SHP77 (cell line): ENCODE data around the gene NPIPB8.
"Not testable (repeated sequence)": the region's sequence is repeated elsewhere in the genome, so short reads cannot be mapped to it uniquely, and the experiment has no call there.

Experiments used
- DNase-seq, 2 experiments: peaks; one replicate each; lab custom pipeline; 2025; lab: John Stamatoyannopoulos, UW

NPIPB8 gene

DNA sequence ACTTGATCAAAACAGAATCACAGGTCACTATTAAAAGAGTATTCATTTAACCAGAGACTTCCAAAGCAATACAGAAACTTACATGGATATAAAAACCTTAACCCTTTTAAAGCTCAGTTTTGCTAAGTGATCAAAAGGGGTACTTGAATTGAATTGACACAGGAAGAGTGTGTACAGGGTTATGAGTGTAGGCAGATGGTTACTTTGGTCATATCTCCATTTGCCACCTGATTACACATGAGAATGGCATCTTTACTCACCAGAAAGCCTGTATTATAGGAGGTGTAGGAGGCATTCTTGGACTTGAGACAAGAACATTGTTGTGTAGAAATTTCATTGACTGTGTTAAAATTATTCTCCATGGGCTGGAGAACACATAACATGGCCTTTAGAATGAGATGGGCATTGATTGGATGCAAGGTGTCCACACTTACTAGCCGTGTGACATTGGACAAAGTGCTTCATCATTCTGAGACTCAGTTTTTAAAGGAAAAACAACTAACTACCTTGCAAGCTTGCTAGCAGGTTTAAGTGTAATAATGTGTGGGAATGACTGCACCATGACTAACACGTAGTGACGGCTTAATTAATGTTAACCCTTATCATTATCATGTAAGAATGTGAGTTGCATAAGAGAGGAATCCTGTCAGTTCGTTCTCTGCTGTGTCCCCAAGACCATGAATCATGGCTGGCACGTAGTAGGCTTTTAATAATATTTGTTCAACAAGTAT lies 1.6 kb upstream of the NPIPB8 start:
- not testable (repeated sequence) for DNase-seq

DNA sequence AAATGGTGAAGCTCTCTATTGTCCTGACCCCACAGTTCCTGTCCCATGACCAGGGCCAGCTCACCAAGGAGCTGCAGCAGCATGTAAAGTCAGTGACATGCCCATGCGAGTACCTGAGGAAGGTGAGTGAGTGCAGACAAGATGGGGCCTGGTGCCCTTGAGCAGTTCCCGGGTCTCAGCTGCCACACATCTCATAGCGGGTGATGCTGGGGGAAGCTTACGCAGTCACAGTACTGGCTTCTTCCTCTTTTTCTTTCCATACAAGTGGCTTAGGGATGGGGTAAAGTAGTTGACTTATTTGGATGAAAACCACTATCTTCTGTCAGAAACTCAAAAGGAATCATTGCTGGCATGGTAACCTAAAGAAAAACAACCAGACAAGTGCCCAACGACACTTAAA lies 494 bp downstream of the NPIPB8 start:
- DNase-seq: not testable (repeated sequence)

DNA sequence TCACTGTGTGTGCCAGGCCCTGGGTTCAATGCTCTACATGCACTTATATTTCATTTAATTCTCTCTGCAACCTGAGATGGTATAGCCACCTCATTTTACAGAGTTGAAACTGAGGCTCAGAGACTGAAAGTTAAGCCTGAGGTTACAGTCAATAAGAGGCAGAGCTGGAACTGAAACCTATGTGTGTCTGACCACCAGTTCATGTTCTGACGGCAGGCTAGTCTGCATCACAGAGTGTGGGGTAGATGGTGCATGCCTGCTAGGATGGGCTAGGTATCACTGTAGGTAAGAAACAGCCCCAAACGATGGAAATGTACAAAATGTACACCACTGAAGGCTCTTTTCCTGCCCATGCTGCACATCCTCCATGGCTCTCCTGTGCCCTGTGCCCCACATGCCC lies 2.1 kb downstream of the NPIPB8 start:
- DNase-seq: not testable (repeated sequence)

DNA sequence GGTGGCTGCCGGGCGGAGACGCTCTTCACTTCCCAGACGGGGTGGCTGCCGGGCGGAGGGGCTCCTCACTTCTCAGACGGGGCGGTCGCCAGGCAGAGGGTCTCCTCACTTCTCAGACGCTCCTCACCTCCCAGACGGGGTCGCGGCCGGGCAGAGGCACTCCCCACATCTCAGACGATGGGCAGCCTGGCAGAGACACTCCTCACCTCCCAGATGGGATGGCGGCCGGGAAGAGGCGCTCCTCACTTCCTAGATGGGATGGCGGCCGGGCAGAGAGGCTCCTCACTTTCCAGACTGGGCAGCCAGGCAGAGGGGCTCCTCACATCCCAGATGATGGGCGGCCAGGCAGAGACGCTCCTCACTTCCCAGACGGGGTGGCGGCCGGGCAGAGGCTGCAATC lies 28.4 kb downstream of the NPIPB8 start:
- not testable (repeated sequence) for DNase-seq

DNA sequence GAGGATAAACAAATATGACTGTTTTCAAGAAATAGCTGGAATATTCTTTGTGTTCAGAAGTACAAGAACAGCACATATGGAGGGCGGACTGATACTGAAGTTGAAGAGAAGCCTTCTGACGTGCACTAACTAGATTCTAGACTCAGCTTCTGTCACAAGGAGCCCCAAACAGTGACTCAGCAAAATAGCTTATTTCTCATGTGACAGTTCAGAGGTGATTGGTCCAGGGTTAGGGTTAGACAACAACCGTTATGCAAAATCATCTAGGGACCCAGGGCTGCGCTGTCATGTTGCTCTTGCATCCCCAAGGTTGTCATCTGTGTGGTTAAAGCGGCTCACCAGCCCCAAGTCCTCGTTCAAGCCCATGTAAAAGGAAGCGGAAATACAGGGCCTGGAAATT lies 29.6 kb downstream of the NPIPB8 start:
- not testable (repeated sequence) for DNase-seq

DNA sequence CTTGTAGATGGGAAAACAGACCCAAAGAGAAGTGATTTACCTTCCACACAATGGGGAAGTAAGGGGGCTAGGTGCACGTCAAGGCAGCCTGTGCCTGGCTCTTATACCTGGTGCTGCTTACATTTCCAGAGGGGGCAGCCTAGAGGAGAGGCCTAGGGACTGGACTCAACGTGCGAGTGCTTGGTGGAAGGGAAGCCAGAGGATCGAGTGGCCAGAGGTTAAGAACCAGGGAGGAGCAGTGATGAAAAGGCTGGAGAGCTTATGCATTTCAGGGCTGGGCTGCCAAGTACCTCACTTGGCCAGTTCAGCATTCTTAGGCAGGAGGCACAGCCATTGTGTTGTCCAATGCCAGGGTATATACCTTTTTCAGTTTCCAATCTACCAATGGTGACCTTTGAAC lies 30.3 kb downstream of the NPIPB8 start:
- not testable (repeated sequence) for DNase-seq

DNA sequence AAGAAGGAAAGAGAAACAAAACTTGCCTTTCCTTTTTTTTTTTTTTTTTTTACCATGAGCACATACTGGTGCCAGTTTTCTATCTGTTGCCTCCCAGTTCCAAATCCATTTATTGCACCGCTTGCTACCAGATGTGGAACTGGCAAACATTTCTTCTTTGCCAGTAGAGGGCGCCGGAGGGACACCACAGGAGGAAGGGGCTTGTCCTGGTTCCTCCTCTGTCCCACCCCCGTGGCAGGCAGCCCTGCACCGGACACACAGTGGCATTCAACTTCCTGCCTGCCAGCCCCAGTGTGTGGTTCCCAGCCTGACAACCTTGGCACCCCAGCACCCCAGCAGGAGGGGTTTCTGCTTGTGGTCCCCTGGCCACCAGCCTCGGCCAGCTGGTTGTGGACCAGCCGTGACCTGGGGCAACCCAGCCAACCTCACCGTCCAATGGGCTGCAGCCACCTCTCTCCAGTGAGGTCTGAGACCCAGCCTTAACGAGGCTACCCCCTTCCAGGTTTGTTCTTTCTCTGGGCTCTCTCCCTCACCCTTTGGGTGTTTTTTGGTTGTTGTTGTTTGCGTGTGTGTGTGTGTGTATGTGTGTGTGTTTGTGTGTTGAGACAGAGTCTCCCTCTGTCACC lies 50.6 kb downstream of the NPIPB8 start:
- DNase-seq: not testable (repeated sequence)

DNA sequence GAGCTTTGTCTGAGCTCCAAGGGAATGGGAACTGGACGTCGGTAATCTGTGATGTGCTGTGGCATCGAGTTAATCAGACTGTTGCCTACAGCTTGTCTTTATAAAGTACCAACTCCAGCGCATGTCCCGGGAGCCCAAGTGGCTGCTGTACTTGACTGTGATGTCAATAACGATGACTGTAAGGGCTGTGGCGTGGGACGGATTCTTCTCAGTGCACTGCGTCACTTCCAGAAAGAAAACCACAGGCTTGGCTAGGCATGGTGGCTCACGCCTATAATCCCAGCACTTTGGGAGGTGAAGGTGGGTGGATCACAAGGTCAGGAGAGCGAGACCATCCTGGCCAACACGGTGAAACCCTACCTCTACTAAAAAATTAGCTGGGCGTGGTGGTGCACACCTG lies 51.6 kb downstream of the NPIPB8 start:
- DNase-seq: not testable (repeated sequence)

DNA sequence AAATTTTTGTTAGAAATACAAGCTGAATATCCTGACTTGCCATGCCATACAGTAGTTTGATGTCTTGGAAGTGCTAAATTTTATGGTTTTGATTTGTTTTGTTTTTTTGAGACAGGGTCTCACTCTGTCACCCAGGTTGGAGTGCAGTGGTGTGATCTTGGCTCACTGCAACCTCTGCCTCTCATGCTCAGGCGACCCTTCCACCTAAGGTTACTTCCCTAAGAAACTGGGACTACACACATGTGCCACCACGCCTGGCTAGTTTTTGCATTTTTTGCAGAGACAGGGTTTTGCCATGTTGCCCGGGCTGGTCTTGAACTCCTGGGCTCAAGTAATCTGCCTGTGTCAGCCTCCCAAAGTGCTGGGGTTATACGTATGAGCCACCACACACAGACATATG lies 53.9 kb downstream of the NPIPB8 start:
- DNase-seq: not testable (repeated sequence)

DNA sequence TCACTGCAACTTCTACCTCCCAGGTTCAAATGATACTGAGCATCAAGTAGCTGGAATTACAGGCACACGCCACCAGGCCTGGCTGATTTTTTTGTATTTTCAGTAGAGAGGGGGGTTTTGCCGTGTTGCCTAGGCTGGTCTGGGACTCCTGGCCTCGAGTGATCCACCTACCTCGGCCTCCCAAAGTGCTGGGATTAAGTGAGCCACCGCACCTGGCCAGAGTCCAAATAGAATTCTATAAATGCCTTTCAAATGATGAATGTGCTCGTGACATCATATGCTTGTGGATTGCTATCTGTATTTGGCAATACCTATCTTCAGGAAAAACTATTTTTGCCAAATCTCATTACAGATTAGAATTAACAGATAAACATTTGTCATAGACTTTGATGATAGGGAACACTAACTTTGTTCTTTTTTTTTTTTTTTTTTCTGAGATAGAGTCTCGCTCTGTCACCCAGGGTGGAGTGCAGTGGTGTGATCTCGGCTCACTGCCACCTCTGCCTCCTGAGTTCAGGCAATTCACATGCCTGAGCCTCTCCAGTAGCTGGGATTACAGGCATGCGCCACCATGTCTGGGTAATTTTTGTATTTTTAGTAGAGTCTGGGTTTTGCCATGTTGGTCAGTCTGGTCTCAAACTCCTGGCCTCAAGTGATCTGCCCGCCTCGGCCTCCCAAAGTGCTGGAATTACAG lies 55.5 kb downstream of the NPIPB8 start:
- not testable (repeated sequence) for DNase-seq

DNA sequence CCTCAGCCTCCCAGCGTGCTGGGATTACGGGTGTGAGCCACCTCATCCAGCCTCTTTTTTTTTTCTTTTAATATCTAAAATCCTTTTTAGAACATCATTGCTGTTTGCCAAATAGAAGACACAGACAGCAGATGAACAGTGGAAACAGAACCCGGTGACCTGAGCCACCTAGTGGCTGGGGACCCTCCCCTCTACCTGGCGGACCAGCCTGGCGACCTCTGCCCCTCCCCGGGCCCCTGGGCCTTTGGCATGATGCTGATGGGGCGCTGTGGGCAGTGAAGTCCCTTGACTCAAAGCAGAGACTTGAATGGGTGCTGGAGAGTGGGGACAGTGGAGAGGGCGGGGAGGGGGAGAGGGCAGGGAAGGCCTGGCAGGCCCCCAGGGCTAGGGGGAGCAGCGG lies 61.9 kb downstream of the NPIPB8 start:
- DNase-seq: not testable (repeated sequence)

DNA sequence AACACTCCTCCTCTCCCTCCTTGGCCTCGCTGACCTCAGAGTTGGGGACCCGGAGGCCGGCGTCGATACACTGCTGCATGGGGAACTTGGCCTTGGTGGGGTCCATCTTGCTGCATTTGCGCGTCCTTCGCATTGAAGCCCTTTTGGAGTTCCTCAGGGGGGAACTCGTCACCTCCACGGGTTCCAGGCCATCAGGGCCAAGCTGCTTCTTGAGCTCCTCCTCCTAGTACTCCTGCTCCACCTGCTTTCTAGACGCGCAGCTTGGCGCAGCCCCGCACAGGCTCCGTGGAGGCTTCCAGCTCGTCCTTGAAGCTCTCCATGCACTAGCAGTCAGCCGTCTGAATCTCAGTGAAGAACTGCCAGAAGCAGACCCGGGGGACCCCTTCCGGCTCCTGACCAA lies 62.5 kb downstream of the NPIPB8 start:
- DNase-seq: not testable (repeated sequence)

DNA sequence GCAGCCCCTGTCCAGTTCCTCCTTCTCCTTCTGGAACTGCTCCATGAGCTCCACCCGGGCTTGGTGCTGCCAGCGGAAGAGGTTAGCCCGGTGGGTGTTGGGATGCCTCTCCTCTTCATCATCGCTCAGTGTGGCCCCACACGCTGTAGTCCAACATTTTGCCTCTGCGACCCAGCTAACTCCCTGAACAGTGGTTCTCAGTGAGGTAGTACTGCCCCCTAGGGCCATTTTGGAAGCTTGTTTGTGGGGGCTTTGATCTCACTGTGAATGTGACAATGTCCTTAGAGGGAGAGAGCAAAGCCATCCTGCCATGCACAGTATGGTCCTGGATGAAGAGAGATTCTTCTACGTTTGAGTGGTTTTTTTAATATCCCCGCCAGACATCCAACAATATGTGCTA lies 63.5 kb downstream of the NPIPB8 start:
- DNase-seq: not testable (repeated sequence)

DNA sequence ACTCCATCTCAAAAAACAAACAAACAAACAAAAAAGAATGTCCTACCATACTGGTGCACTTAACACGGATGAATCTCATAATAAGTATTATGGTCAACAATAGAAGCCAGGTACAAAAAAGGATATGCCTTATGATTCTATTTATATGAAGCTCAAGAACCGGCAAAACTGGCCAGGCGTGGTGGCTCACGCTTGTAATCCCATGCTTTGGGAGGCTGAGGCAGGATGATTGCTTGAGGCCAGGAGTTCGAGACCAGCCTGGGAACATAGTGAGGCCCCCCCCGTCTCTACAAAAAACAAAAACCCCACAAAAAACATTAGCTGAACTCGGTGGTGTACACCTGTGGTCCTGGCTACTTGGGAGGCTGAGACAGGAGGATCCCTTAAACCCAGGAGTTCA lies 66.4 kb downstream of the NPIPB8 start:
- DNase-seq: not testable (repeated sequence)
